GM18508 (cell line): ENCODE measurements around the gene CMTM8.

Source experiments
- ATAC-seq: cut with Tn5 transposase; IDR thresholded peaks from one replicate; pipeline ENCODE4 v1.9.1; 2021; ENCODE audit warnings: moderate number of reproducible peaks; ENCODE audit not compliant: insufficient read depth, unreplicated experiment

The CMTM8 gene

DNA sequence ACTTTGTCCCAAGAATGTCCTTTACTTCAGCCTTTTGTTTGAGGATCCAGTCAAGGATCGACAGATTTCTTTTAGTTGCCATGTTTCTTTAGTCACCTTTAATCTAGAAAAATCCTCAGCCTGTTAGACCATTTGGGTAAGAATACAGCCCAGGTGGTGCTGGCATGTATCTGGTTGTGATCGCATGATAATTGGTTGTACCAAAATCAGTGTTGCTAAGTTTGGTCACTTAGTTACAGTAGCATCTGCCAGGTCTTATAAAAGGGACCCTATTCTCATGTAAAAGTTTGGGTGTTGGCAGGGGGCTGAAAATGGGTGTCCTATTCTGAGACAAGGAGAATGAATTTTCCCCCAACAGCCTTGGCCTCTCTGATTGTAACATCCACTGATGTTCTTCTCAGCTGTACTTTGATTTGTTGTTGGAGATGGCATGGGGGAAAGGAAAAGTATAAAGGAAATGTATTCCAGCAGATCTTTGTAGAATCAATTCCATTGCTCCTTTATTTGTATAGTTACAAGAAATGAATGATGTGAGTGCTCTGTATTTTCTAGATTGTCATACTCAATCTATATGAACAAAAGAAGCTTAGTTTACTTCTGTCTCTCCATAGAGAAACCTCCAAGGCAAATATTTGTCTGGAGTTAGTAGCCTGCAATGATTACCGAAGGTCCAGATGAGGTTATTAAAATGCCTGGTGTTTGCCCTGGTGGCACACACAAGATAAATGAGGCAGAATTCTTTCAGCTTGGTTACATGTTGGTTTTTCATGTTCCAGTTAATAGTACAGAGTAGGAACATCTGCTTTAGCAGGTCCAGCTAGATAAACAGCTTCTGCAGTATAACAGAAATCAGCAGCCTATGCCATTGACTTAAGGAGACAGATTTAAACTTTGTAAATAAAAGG, 65.7 kb downstream of the CMTM8 start:
- no peak for ATAC-seq

DNA sequence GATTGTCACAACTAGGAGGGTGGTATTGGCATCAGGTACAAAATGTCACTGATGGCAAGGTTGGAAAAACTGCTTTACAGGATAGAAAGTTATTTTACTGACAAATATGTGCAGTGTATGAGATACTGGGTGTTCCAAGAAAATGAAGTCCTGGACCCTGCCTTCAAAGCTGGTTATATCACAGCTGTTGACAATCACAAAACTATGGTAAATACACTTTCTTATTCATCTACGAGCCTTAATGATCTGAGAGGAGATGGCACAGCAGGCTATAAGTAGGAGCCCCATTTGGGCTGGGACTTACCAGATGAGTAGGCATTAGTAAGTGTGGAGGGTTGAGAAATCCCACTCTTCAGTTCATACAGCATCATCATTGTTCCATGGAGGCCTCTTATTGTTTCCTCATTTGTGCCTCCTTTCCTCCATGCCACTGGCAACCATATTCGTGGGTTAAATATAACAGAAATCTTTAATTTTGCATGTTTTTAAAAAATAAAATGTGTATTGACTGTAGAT, 66.9 kb downstream of the CMTM8 start:
- no peak for ATAC-seq

DNA sequence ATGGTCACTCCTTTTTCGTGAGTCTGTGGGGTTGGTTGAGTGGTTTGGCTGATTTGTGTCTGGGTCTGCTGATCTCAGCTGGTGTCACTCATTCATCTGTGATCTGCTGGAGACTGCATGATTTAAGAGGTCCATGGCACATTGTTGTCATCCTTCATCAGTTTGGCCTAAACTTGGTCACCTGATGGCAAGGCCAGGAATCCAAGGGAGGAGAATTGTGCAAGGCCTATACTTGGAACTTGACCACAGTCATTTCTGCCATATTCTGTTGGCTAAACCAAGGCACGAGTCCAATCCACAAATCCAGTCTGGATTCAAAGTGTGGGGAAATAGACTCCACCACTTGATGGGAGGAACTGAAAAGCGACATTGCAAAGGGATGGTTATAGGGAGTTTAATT, 67.6 kb downstream of the CMTM8 start:
- no peak for ATAC-seq

DNA sequence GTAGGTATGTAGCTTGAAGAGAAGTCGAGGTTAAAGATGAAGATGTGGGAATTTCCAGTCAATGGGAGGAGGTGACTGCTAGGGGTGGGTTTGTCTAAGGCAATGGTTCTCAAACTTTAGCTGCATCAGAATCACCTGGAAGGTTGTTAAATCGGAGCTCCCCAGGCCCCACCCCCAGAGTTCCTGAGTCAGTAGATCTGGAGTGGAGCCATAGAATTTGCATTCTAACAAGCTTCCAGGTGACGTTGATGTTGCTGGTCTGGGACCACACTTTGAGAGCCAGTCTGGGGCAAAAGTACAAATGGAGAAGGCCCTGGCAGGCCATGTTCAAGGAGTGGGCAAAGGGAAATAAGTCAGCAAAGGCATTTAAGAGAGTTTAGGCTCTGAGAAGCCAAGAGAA, 69.1 kb downstream of the CMTM8 start:
- no peak for ATAC-seq

DNA sequence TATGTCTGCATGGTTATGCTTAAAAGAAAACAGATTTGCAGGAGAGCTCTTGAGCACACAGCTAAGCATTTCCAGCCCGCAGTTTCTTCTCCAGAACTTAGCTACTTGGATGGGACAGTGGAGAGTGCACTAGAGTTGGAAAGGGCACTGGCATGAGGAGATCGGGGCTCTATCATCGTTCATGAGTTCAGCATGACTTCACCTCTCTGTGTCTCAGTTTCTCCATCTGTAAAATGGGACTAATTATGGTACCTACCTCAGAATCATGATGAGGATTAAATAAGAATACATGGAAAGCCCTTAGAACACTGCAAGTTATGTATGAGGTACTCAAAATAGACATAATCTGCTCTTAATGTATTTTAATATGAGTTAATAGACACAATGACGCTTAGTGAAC, 69.9 kb downstream of the CMTM8 start:
- ATAC-seq = no peak

DNA sequence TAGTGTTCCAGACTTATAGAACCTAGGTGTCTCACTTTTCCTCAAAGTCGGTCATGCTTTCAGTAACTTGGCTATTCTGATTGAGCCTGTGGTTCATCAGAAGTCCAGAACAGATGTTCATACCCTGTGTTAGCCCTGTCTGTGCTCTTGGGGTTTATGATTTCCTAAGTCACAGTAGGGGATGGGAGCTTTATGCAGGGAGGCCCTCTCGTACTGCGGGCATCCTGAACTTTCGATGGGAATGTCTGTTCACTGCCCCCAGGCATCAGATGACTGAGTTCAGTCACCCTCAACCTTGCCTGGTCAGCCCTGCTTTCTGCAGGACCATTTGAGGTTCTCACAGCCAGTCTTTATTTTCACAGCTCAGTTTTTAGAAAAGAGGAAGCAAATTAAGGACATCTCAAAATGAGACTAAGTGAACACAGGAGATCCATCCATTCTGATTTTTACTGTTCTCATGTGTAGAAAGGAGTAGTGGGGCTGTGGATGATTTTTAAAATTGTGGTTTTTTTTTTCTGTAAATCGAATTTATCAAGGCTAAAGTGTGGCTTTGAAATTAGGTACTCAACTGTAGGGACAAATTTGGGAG, 71.3 kb downstream of the CMTM8 start:
- ATAC-seq = no peak

DNA sequence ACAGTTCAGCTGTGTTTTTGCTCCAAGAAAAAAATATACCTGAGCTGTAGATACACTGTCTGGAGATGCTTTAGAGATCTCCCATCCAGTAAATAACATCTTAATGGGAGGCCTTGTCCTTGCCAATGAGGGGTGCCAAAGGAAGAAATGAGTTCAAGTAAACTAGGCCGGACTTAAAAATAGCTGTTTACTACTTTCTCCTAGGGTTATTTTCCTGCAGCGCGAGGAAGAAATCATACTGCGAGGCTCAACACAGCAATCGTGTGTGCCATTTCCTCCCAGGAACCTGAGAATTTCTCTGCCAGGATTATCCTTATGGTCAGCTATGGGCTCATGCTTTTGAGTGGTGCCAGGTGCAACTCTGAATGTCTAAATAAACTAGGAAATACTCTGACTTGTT, 71.9 kb downstream of the CMTM8 start:
- ATAC-seq = no peak

DNA sequence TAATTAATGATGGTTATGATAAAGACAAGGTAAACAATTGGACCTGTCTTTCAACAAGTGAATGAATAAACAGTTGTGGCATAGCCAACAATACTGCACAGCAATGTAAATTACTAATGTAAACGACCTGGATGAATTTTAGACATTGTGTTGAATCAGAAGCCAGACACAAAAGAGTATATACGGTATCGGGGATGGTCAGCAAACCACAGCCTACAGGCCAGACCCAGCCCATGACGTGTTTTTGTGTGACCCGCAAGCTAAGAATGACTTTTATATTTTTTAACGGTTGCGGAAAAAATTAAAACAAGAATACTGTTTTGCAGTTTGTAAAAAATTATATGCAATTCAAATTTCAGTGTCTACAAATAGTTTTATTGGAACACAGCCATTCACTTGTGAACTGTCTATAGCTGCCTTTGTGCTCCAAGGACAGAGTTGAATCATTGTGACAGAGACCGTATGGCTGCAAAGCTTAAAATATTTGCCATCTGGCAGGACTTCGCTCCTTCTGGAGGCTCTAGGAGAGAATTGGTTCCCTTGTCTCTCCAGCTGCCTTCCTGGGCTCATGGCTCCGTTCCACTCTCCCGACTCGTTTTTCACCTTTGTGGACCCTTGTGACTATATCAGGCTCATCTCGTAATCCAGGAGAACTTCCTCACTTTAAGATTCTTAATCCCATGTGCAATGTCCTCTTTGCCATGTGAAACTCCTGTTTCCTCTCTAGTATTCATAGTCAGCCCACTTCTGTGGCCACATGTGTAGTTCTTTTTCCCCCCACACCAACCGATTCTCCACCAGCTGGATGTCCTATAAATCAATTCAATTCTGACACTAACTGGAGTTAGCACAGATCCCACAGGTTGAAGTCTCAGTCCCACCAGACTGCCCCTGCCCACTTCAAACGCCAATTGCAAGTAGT, 72.7 kb downstream of the CMTM8 start:
- no peak for ATAC-seq

DNA sequence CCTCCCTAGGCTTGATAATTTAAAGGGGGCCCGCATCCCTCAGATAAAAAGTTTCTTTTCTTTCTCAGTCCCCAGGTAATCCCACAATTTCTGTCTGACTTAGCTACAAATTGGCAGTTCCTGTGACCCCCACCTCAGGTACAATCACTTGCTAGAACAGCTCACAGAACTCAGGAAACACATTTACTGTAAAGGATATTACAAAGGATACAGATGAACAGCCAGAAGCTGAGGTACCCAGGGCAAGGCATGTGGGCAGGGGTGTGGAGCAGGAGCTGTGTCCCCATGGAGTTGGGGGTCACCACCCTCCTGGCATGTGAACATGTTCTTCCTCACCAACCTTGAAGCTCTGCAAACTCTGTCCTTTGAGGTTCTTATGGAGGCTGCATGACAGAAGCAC, 73.8 kb downstream of the CMTM8 start:
- no peak for ATAC-seq

DNA sequence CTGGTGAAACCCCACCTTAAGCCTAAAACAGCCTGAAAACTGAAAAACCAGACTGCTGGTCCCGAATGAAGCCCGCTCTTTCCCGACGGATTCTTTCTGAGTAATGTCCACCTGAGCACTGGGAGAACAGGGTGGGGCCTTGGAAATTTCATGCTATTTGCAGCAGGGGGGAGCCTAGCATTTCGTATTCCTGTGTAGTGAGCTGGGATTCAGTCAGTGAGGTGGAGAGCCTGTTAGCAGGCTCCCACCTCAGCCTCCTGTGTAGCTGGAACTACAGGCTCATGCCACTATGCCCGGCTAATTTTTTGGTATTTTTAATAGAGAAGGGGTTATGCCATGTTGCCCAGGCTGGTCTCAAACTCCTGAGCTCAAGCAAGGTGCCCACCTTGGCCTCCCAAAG, 74.7 kb downstream of the CMTM8 start:
- ATAC-seq = no peak

DNA sequence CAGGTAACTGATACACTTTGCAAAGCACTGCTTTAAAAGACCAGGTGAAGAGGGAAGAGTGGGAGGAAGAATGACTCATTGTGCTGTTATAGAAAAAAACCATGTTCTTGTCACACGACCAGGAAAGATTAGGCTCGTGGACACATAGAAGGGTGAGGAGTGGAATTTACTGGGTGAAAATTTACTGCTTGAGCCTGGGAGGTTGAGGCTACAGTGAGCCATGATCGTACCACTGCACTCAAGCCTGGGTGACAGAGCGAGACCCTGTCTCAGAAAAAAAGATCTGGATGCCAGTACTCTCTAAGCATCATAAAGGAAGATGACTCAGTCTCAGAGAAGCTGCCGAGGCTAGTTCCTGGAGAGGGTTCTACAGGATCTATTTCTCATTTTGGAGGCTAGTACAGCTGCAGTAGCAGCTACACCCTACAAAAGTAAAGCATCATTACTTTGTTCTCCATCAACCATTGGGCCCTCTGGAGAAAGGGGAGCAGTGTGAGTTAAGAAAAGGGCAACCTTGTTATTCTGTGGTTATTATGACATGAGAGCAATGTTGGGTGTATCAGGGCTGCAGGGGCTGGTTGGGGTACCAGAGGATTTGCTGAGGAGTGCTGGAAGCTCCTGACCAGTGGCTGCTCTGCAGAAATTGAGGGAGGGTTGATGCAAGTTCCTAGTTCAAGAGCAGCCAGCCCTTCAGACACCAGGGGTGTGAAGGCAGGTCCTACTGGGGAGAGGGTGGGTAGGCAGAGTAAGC, 75.4 kb downstream of the CMTM8 start:
- ATAC-seq = no peak

DNA sequence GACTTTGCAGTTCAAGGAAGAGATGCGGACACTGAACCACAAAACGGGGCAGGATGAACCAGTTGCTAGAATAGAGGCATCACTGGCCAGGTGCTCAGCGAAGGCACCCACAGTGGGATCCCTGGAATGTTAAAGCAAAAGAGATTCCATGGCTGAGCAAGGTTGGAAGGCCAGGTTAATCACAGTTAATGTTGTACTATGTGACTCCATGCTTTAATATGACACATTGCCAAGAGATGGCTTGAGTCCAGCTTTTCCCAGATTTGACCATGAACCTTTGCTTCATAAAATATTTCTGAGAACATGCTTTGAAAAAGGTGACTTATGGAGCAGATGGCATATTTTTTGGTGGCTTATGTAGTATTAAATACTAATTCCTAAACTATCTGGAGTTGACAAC, 77.0 kb downstream of the CMTM8 start:
- ATAC-seq = no peak

DNA sequence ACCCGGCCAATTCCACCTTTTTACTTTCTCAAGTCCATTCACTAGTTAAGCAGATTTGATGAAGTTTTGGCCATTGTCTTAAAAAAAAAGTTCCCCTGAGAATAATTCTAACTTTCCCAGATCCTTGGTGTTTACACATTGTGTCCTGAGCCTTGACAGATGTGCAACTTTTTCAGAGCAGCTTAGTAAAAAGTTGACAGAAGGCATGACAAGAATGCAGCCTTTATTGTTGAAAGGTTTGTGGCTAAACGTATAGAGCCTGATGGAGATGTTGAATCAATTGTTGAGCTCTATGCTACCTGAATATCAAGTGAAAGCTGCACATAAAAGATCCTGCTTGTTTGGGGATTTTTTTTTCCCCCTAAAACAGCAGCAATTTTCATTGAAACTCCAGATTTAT, 77.8 kb downstream of the CMTM8 start:
- ATAC-seq = no peak

DNA sequence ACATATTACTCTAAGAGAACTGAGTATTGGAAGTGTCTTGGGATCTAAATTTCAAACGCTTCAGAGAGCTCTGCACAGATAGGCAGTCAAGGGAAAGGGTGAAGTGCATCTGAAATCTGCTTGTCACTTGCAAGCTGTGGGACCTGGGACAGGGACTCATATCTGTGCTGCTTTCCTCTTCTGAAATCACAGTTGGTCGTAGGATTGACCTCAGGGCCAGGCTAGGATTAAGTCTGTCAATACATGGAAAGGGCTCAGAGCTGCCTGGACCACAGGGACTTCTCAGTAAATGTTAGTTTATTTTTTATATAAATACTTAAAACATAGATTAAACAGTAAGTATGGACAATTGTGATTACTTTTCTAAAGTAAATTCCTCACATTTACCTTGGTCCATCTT, 78.5 kb downstream of the CMTM8 start:
- no peak for ATAC-seq

DNA sequence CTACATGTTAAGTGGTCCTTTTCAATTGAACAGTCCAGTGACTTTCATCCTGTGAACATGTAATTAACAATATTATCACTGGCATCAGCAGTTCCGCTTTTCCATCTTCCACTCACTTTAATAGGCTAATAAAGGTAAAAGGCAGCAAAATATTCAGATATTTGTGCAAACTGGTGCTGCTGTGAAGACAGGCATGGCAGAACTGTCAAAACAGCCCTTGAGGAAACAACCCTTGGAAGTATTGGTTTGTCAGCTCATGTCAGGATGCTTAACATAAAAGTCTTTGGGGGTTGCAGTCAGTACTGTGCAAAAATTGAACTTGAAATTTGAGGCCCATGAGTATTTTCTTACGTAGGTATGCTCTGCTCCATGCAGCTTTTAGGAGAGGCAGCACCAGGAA, 81.1 kb downstream of the CMTM8 start:
- ATAC-seq = no peak

DNA sequence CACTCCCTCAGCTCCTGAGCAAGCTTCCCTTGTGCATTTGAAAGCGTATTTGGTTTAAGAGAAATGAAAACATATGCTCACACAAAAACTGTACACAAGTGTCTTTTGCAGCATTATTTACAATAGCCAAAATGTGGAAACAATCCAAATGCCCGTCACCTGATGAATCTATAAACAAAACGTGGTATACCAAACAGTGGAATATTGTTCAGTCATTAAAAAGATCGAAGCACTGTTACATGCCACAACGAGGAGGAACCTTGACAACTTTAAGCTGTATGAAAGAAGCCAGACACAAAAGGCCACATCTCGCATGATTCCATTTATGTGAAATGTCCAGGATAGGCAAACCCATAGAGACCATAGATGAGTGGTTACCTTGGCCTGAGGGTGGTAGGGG, 81.6 kb downstream of the CMTM8 start:
- no peak for ATAC-seq

DNA sequence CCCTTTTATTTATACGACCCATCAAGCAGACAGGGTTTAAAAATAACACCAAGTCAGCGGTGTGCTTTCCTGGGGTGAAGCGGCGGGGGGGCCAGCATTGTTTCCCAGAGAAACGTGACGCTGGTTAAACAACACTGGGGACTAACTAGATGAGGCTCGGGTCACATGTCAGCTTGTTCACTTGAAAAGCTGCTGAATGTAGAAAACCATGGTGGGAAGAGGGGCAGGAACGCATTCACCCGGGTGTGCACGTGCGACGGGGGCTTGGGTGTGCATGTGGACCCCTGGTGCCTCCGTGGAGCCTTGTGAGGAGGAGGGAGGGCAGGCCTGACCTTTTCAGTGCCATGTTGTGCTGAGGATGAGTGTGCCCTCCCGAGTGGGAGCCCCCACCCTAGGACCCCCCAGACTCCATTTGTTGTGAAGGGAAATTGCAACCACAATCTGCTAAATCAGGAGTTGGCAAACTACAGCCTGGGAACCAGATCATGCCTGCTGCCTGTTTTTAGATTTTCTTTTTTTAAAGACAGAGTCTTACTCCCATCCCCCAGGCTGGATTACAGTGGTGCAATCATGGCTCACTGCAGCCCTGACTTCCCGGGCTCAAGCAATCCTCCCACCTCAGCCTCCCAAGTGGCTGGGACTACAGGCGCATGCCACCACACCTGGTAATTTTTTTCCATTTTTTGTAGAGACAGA, 82.8 kb downstream of the CMTM8 start:
- no peak for ATAC-seq

DNA sequence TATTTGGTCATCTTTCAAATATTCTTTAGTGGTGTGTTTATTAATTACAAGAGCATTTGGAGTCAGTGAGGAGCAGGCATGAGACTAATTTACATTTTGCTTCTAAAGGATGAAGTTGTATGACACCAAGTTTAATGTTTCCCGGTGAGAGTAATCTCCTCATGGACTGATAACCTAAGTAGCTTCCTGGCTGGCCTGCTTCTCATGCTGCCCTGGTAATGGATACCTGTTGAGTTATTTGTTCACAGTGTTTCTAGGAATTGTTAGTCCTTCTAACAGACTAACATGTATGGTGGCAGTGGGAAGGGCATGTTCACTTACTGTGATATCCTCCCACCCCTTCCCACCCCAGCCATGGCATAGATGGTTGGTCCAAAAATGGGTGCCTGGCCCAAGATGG, 83.8 kb downstream of the CMTM8 start:
- ATAC-seq = no peak

DNA sequence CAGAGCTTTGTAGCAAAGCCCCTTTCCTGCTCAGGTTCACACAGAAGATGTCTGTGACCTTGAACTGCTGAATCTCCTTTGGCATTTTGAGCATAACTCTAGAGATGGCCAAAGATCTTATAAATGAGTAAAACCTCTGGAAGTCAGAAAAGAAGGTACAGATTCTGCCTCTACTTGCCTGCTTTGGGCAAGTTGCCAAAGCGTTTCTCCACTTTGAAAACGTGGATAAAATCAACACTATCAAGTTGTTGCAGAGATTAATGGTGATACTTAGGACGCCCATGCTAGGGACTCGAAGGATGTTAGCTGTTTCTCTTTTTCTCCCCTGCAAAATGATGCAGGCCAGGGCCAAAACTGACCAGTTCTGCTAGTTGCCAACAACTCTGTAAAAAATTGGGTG, 85.1 kb downstream of the CMTM8 start:
- no peak for ATAC-seq

DNA sequence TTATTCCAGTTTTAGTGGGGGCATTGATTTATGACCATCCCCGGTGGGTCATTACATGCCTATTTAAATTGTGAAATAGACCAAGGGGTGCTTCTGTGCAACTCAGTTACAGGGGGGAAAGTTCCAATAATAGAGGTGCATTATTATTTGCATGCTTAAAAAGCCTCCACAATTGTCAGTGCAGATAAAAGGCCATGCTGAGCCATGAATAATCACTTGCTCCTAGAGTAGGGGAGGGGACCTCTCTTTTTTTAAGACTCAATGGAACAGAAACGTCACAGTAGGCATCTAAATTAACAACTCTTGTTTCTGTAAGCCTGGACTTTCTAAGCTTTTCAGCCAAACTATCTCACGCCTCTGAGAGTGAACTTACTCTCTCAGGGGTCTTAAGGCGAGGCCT, 86.7 kb downstream of the CMTM8 start:
- ATAC-seq = no peak
